Mesendoderm (in vitro differentiated cells): ENCODE data around the gene CAT.
A peak's percentile ranks its signal among the peaks of the same experiment; 100 is the strongest.

Experiments
- DNase-seq: peaks from one replicate; pipeline ENCODE4 v3.0.0; 2013
- H2AK5ac ChIP-seq: 2 replicates; pipeline ENCODE4 v1.6.1; 2013; ENCODE audit warnings: low read length, inconsistent platforms
- H2BK120ac ChIP-seq: 2 replicates; pipeline ENCODE4 v1.6.1; 2013; ENCODE audit warnings: low read depth, mild to moderate bottlenecking, low read length, moderate library complexity, mixed read lengths
- H2BK15ac ChIP-seq: replicated peaks from 2 replicates; pipeline ENCODE4 v1.6.1; 2013; ENCODE audit warnings: low read depth, mild to moderate bottlenecking, moderate library complexity
- H2BK5ac ChIP-seq: 2 replicates; pipeline ENCODE4 v1.6.1; 2013; ENCODE audit warnings: low read length, inconsistent platforms
- H3K18ac ChIP-seq: 2 replicates; pipeline ENCODE4 v1.6.1; 2013; ENCODE audit warnings: mild to moderate bottlenecking, low read length, mixed read lengths
- H3K23ac ChIP-seq: one replicate; pipeline ENCODE4 v1.6.1; 2013; ENCODE audit warnings: low read length
- H3K27ac ChIP-seq: 2 replicates; pipeline ENCODE4 v1.5.1; 2013; ENCODE audit warnings: low read depth, mild to moderate bottlenecking, inconsistent platforms, low read length, moderate library complexity
- H3K27me3 ChIP-seq: 2 replicates; pipeline ENCODE4 v1.6.1; 2013; ENCODE audit warnings: low read length, control low read depth, mild to moderate bottlenecking, inconsistent platforms; ENCODE audit not compliant: insufficient read depth, poor library complexity
- H3K36me3 ChIP-seq: 2 replicates; pipeline ENCODE4 v1.6.1; 2013; ENCODE audit warnings: low read length, inconsistent platforms; ENCODE audit not compliant: control insufficient read depth, insufficient read depth
- H3K4ac ChIP-seq: one replicate; pipeline ENCODE4 v1.6.1; 2013; ENCODE audit warnings: low read depth, mild to moderate bottlenecking, low read length, moderate library complexity
- H3K4me1 ChIP-seq: 2 replicates; pipeline ENCODE4 v1.6.1; 2013; ENCODE audit warnings: low read depth, low read length, inconsistent platforms; ENCODE audit not compliant: control insufficient read depth
- H3K4me2 ChIP-seq: 2 replicates; pipeline ENCODE4 v1.6.1; 2013; ENCODE audit warnings: low read length
- H3K4me3 ChIP-seq: 2 replicates; pipeline ENCODE4 v1.5.1; 2013; ENCODE audit warnings: mild to moderate bottlenecking, low read length
- H3K56ac ChIP-seq: one replicate; pipeline ENCODE4 v1.6.1; 2013; ENCODE audit warnings: low read length
- H3K79me1 ChIP-seq: 2 replicates; pipeline ENCODE4 v1.6.1; 2013; ENCODE audit warnings: low read length, inconsistent platforms
- H3K79me2 ChIP-seq: 2 replicates; pipeline ENCODE4 v1.6.1; 2013; ENCODE audit warnings: mild to moderate bottlenecking, low read length; ENCODE audit not compliant: control insufficient read depth, insufficient read depth
- H3K9ac ChIP-seq: 2 replicates; pipeline ENCODE4 v1.6.1; 2013; ENCODE audit warnings: low read length, inconsistent platforms
- H4K5ac ChIP-seq: one replicate; pipeline ENCODE4 v1.6.1; 2013; ENCODE audit warnings: low read length
- H4K8ac ChIP-seq: one replicate; pipeline ENCODE4 v1.6.1; 2013; ENCODE audit warnings: low read depth, mild to moderate bottlenecking, control low read depth, low read length, moderate library complexity
- WGBS: extraction: QIAGEN DNeasy Blood & Tissue Kit; methylation state at CpG from one replicate; pipeline ENCODE4 v1.1.7; 2013; ENCODE audit warnings: low lambda C conversion rate, missing lambda C conversion rate; ENCODE audit not compliant: insufficient coverage; ENCODE audit errors: extremely low coverage; 5-methylcytosine and 5-hydroxymethylcytosine counted together

CAT gene

DNA sequence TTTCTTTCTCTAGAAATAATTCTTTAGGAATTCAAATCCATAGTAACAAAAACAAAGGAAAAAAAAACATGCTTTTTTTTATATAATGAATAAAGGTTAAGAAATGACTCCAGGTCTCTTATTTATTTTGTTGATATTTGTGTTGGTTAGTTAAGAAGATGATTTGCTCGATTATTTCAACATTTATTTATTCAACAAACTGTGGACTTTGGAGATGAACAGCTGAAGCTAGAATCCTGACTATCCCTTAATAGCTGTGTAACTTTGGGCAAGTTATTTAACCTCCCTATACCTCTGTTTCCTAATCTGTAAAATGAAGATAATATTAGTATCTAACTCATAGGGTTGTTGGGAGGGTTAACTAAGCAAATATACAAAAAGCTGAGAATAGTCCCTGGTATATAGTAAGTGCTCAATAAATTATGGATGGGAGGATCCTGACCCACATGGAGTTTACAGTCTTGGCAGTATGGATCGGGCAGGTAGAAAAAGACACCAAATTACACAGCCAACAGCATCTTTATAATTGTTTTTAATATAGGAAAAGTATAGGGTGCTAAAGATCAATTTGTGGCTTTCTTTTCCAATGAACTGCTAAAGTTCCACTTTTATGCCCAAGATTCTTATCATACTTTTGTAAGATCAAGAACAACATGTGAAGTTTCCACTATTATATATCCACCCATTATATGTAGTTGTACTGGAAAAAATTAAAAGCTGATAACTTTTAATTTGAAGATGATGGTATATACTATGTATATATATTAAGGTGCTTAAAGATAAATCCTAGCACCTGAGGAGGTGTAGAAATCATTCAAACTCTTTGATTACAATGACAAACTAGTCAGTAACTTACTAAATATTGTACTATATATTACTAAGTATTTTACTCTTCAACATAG lies 1.3 kb upstream of the CAT start:
- no peak overlapping the region for H3K56ac ChIP-seq
- H3K4ac ChIP-seq = no peak overlapping the region
- no peaks in the 10 kb centered on the region for H3K79me1 ChIP-seq
- H2AK5ac ChIP-seq = no peak overlapping the region
- no peaks in the 10 kb centered on the region for H3K4me1 ChIP-seq
- no peak overlapping the region for H4K5ac ChIP-seq
- H3K79me2 ChIP-seq = peaks cover 2% of the 10 kb centered on the region
- H4K8ac ChIP-seq = no peak overlapping the region
- no CpG with 5 or more reads among the region's 2 CpGs for WGBS
- H3K9ac ChIP-seq = no peak overlapping the region
- H2BK15ac ChIP-seq = no peak overlapping the region
- H2BK5ac ChIP-seq = no peak overlapping the region
- H3K27ac ChIP-seq = no peak overlapping the region
- no peak overlapping the region for H3K4me3 ChIP-seq
- H3K23ac ChIP-seq = no peak overlapping the region
- H3K27me3 ChIP-seq = no peaks in the 10 kb centered on the region
- DNase-seq = no peak
- no peak overlapping the region for H3K4me2 ChIP-seq
- no peak overlapping the region for H2BK120ac ChIP-seq
- H3K36me3 ChIP-seq = no peaks in the 10 kb centered on the region
- no peak overlapping the region for H3K18ac ChIP-seq

DNA sequence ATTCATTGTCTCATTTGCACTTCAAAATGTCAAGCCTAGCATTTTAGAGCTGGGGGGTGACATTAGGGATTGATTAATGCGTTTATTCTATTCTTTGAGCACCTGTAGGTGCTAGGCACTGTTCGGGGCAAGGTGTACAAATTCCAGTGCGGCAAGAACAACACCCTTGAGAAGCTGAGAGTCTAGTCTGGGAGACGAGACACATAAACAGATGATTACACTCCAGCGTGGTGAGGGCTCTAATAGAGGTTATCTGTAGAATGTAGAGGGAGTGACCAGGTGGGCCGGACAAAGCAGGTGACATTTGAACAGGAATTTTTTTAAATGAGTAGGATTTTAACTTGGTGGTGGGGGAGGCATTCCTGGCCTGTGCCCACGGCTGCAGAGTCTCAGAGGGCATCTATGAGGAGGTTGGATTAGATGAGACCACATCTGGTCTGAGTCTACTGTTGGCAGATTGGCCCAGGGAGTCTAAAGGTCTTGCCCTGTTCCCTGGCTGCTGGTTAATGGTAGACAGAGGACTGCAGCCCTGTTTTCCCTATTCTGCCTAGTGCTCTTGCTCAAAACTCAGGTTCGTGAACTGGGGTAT lies 970 bp downstream of the CAT start:
- H4K8ac ChIP-seq = no peak overlapping the region
- no peak overlapping the region for H3K27ac ChIP-seq
- H3K4me2 ChIP-seq = peak overlapping the region; percentile 78
- WGBS = no CpG with 5 or more reads among the region's 8 CpGs
- H2BK5ac ChIP-seq = no peak overlapping the region
- H3K4ac ChIP-seq = no peak overlapping the region
- no peak overlapping the region for H3K18ac ChIP-seq
- no peak overlapping the region for H4K5ac ChIP-seq
- H3K9ac ChIP-seq = no peak overlapping the region
- no peak overlapping the region for H2BK120ac ChIP-seq
- no peak overlapping the region for H2AK5ac ChIP-seq
- peaks cover 2% of the 10 kb centered on the region for H3K79me2 ChIP-seq
- no peaks in the 10 kb centered on the region for H3K27me3 ChIP-seq
- H3K36me3 ChIP-seq = no peaks in the 10 kb centered on the region
- DNase-seq = no peak
- peak overlapping the region; percentile 94 for H3K56ac ChIP-seq
- H3K23ac ChIP-seq = no peak overlapping the region
- H3K4me3 ChIP-seq = no peak overlapping the region
- no peak overlapping the region for H2BK15ac ChIP-seq
- H3K4me1 ChIP-seq = no peaks in the 10 kb centered on the region
- no peaks in the 10 kb centered on the region for H3K79me1 ChIP-seq

GRCh38 chr11:34441814-34442213 lies 3.1 kb downstream of the CAT start:
- H2BK5ac ChIP-seq = no peak overlapping the region
- H3K27ac ChIP-seq = no peak overlapping the region
- H3K79me2 ChIP-seq = peaks cover 2% of the 10 kb centered on the region
- DNase-seq = no peak
- H2BK120ac ChIP-seq = no peak overlapping the region
- H2AK5ac ChIP-seq = no peak overlapping the region
- no peak overlapping the region for H3K18ac ChIP-seq
- H3K79me1 ChIP-seq = no peaks in the 10 kb centered on the region
- H2BK15ac ChIP-seq = no peak overlapping the region
- no peak overlapping the region for H3K4me2 ChIP-seq
- H3K4me3 ChIP-seq = no peak overlapping the region
- H3K23ac ChIP-seq = no peak overlapping the region
- H3K56ac ChIP-seq = no peak overlapping the region
- H3K36me3 ChIP-seq = no peaks in the 10 kb centered on the region
- H3K4me1 ChIP-seq = no peaks in the 10 kb centered on the region
- no peak overlapping the region for H4K5ac ChIP-seq
- no peak overlapping the region for H4K8ac ChIP-seq
- H3K27me3 ChIP-seq = no peaks in the 10 kb centered on the region
- H3K4ac ChIP-seq = no peak overlapping the region
- H3K9ac ChIP-seq = no peak overlapping the region

- Histone ChIP-seq H3K4me3 (no peak overlapping the region), H3K4ac (no peak overlapping the region), H3K23ac (no peak overlapping the region), H4K5ac (no peak overlapping the region), H3K9ac (no peak overlapping the region), H3K36me3 (no peaks in the 10 kb centered on the region), H3K27ac (no peak overlapping the region), H2BK120ac (no peak overlapping the region), H3K27me3 (no peaks in the 10 kb centered on the region), H4K8ac (no peak overlapping the region), H2BK5ac (no peak overlapping the region), H3K4me2 (no peak overlapping the region), H3K56ac (no peak overlapping the region), H3K4me1 (no peaks in the 10 kb centered on the region), H2AK5ac (no peak overlapping the region), H3K79me1 (peaks cover 1% of the 10 kb centered on the region), H3K79me2 (peaks cover 2% of the 10 kb centered on the region), H2BK15ac (no peak overlapping the region), H3K18ac (no peak overlapping the region)
- WGBS = no CpG with 5 or more reads among the region's 3 CpGs
- DNase-seq = no peak
Measured at GRCh38 chr11:34443136-34443535, 4.4 kb downstream of the CAT start.

DNA sequence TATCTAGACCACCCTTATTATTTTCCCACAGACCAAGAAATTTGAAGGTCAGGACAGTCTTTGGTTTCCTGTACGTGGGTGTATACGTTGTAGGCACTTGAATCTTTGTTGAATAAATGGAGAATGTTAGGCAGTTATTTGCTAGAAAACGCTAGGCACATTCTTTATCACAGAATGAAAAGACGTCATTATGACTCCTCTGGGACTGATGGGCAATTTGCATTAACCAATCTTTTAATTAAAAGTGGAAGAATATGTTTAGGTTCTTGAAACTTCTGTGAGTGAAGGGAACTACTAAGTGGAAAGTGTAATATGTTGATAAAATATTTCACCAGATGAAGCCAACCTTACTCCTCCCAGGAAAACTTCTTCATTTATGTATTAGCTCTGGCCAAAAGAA lies 5.7 kb downstream of the CAT start:
- Histone ChIP-seq H3K18ac (no peak overlapping the region), H3K36me3 (no peaks in the 10 kb centered on the region), H3K79me1 (peaks cover 1% of the 10 kb centered on the region), H3K4me1 (no peaks in the 10 kb centered on the region), H2BK15ac (no peak overlapping the region), H2BK5ac (no peak overlapping the region), H2BK120ac (no peak overlapping the region), H3K4ac (no peak overlapping the region), H3K23ac (no peak overlapping the region), H4K8ac (no peak overlapping the region), H3K4me3 (no peak overlapping the region), H4K5ac (no peak overlapping the region), H3K79me2 (peaks cover 2% of the 10 kb centered on the region), H3K4me2 (no peak overlapping the region), H3K56ac (no peak overlapping the region), H3K9ac (no peak overlapping the region), H2AK5ac (no peak overlapping the region), H3K27me3 (no peaks in the 10 kb centered on the region), H3K27ac (no peak overlapping the region)
- DNase-seq = no peak
- no CpG with 5 or more reads among the region's 4 CpGs for WGBS
